Endometrium (tissue), 2 donors: ENCODE measurements around the gene ZNF709.
A peak's percentile ranks its signal among the peaks of the same experiment; 100 is the strongest.
"Not testable (repeated sequence)": the region's sequence is repeated elsewhere in the genome, so short reads cannot be mapped to it uniquely, and the experiment has no call there.

Source experiments
- FAIRE-seq: peaks from 2 replicates; lab custom pipeline; 2012; peaks lifted over from hg19 to GRCh38; lab: Jason Lieb, UNC
- donor health status: control.
- donor health status: control.

Gene ZNF709

DNA sequence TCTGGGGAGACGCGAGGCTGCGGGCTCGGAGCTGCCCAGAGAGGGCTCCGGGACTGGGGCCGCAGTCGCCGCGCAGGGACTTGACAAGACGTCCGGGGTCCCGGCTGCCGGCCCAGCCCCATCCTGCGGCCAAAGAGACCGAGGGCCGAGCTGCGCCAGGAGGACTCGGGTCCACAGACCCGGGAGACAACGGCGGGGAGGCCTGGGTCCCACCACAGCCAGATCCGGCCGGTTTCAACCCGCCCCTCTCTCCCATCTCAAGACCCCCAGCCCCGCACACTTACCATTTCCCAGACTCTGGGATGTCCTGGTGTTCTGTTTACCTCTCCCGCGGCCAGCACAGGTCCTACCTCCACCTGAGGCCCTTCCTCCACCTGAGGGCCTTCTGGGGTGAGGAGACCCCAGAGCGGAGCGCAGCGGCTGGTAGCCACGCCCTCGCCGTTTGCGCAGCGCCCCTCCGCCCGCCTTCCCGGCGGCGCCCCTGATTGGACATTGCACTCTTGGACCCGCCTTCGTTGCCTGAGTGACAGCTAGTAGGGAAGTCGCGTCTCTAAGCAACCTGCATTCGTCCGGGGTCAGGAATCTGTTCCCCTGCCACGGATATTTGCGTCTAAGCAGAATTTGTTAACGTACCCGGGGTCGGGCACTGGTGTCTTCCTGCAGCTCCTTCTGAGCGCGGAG, at the start of gene ZNF709:
Gene ZNF709 (minus strand): TSS at position 446 of the 681 bp plus-strand sequence. CDS start 159 bp downstream, at position 287.
- peak; percentile 72 for FAIRE-seq

DNA sequence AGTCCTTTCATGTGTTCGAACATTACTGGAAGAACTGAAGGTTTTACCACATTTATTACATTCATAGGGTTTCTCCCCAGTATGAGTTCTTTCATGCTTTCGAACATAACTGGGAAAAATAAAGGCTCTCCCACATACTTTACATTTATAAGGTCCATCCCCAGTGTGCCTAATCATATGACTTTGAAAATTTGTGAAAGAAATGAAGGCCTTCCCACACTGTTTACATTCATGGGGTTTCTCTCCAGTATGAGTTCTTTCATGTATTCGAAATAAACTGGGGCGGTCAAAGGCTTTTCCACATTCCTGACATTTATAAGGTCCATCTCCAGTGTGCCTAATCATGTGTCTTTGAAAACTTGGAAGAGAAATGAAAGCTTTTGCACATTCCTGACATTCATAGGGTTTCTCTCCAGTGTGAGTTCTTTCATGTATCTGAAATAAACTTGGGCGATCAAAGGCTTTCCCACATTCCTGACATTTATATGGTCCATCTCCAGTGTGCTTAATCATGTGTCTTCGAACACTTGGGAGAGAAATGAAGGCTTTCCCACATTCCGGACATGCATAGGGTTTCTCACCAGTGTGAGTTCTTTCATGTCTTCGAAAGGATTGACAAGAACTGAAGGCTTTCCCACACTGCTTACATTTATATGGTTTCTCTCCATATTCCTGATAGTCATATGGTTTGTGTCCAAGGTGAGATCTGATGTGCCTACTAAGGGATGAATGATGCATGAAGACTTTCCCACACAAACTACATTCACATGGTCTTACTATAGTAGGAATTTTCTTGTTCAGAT, 42.6 kb upstream of the ZNF709 start:
- FAIRE-seq = no peak

GRCh38 chr19:12526542-12526941, 41.9 kb upstream of the ZNF709 start:
- no peak for FAIRE-seq

- FAIRE-seq = no peak
Observed at GRCh38 chr19:12521996-12522395, 37.4 kb upstream of the ZNF709 start.

DNA sequence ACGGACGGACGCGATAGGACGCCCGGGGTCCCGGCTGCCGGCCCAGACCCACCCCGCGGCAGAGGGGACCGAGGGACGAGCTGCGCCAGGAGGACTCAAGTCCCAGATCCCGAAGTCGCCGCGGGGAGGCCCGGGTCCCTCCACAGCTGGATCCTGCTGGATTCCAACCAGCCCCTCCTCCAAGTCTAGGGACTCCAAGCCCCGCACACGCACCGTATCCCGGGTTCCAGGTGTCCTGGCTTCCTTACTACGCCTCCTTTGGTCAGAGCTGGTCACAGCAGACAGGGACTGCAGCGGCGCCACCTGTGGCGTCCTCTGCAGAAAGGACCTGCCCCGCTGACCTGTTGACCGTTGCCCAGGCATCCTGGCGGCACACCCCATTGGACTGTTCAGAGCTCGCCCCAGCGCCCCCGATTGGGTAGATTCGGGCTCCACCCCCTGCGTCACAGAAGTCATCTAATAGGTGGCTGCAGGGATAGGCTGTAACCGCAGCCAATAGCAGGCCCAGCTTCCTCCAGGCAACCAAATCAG, 29.0 kb upstream of the ZNF709 start:
- no peak for FAIRE-seq

GRCh38 chr19:12497032-12497431, 12.4 kb upstream of the ZNF709 start:
- no peak for FAIRE-seq

DNA sequence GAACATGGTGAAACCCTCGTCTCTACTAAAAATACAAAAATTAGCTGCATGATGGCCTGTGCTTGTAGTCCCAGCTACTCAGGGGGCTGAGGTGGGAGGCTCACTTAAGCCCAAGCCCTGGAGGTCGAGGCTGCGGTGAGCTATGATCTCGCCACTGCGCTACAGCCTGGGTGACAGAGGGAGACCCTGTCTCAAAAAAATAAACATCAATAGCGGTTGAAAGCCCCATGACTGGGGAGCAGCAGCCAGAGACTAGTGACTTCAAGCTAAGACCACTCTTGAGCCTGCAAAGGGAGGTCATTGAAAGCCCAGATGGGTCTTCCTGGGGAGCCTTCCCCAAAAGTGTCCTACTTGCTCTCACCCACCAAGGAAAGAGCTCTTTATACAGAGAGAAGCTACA, 11.9 kb upstream of the ZNF709 start:
- FAIRE-seq = no peak

GRCh38 chr19:12495002-12495802, 10.6 kb upstream of the ZNF709 start:
- FAIRE-seq = peak; percentile 92

GRCh38 chr19:12494260-12494860, 9.7 kb upstream of the ZNF709 start:
- no peak for FAIRE-seq

- not testable (repeated sequence) for FAIRE-seq
Observed at GRCh38 chr19:12486265-12486783, 1.7 kb upstream of the ZNF709 start.

GRCh38 chr19:12485571-12485970, 955 bp upstream of the ZNF709 start:
- no peak for FAIRE-seq

- FAIRE-seq = no peak
Observed at GRCh38 chr19:12485052-12485416, 418 bp upstream of the ZNF709 start.

DNA sequence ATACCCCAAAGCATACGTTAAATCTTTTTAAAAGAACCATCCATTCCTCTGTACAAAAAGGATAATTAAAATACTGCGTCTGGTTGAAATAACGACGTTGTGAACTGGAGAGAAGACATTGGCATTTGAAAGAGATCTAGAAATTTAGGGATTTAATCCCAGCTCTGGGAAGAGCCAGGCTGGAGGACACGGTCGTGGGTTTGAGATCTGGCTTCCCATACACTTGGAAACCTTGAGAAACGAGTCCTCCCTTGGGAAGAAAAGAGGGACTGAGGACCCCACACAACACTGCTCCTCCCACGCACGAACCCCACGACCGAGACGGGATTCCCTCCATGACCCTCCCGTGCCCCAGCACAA, 625 bp downstream of the ZNF709 start:
- no peak for FAIRE-seq

DNA sequence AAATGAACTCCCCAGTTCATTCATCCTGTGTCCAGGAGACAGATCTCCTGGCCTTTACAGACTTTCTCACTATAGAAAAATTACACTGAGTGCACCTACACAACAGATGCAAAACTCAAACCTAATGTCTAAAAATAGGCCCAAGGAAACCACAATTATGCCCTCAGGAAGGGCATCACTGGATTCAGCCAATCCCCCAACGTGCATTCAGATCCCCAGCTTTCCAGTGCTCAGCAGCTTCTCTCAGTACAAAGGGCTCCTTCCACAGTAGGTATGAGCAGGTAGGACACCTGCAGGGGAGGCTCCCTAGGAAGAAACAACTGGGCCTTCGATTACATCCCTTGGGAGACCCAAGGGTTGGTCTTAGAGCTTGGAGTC, 2.1 kb downstream of the ZNF709 start:
- FAIRE-seq = no peak

GRCh38 chr19:12481781-12482508, 2.7 kb downstream of the ZNF709 start:
- no peak for FAIRE-seq

GRCh38 chr19:12478234-12478941, 6.2 kb downstream of the ZNF709 start:
- FAIRE-seq = no peak

- not testable (repeated sequence) for FAIRE-seq
Observed at GRCh38 chr19:12467651-12468050, 17.0 kb downstream of the ZNF709 start.

DNA sequence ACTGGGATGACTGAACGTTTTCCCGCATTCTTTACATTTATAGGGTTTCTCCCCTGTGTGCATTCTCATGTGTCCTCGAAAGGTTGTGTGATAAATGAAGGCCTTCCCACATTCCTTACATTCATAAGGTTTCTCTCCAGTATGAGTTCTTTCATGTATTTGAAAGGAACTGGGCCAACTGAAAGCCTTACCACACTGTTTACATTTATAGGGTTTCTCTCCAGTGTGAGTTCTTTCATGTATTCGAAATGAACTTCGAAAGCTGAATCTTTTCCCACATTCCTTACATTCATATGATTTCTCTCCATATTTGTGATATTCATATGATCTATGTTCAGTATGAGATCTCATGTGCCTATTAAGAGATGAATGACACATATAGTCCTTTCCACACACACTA, 19.4 kb downstream of the ZNF709 start:
- no peak for FAIRE-seq

GRCh38 chr19:12464769-12465168, 19.8 kb downstream of the ZNF709 start:
- no peak for FAIRE-seq

DNA sequence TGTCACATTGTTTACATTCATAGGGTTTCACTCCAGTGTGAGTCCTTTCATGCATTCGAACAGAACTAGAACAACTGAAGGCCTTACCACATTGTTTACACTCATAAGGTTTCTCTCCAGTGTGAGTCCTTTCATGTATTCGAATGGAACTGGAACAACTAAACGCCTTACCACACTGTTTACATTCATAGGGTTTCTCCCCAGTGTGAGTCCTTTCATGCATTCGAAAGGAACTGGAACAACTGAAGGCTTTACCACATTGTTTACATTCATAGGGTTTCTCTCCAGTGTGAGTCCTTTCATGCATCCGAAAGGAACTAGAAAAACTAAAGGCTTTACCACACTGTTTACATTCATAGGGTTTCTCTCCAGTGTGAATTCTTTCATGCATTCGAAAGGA, 20.5 kb downstream of the ZNF709 start:
- not testable (repeated sequence) for FAIRE-seq

DNA sequence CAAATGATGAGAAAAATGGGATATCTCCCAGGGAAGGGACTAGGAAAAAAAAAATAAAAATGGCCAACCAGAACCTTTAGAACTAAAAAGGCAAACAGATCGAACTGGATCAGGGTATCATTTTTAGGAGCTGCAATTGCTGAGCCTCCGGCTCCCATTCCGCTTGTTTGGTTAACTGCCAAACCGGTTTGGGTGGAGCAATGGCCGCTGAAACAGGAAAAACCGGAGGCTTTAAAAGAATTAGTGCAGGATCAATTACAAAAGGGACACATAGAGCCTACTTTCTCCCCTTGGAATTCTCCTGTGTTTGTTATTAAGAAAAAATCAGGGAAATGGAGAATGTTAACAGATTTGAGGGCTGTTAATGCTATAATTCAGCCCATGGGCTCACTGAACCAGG, 31.1 kb downstream of the ZNF709 start:
- no peak for FAIRE-seq
